ENCODE data around the gene DDX5.

GRCh38 chr17:64533784-64534183 is 27.7 kb upstream of the DDX5 start:
- no peak for TF ChIP-seq CTCF (IDR thresholded peaks at IDR 0.05; ENCODE audit: extremely low read depth in 1 of 2, insufficient read depth in 1 of 2, low read depth in 1 of 2, low read length in 2 of 2)
- TF ChIP-seq POLR2A (IDR thresholded peaks at IDR 0.05; ENCODE audit: low read depth, low read length): no peak

Measured in endothelial cell of umbilical vein (primary cell).